Measurements from ENCODE around the gene RAD51B.
"Not testable (repeated sequence)": the region's sequence is repeated elsewhere in the genome, so short reads cannot be mapped to it uniquely, and the experiment has no call there.

The RAD51B gene

GRCh38 chr14:68284834-68285233, 465.3 kb downstream of the RAD51B start:
- DNase-seq (ENCODE audit: low read depth, low spot score): no peak
- no peak overlapping the region for H3K4me3 ChIP-seq (ENCODE audit: low read length)

DNA sequence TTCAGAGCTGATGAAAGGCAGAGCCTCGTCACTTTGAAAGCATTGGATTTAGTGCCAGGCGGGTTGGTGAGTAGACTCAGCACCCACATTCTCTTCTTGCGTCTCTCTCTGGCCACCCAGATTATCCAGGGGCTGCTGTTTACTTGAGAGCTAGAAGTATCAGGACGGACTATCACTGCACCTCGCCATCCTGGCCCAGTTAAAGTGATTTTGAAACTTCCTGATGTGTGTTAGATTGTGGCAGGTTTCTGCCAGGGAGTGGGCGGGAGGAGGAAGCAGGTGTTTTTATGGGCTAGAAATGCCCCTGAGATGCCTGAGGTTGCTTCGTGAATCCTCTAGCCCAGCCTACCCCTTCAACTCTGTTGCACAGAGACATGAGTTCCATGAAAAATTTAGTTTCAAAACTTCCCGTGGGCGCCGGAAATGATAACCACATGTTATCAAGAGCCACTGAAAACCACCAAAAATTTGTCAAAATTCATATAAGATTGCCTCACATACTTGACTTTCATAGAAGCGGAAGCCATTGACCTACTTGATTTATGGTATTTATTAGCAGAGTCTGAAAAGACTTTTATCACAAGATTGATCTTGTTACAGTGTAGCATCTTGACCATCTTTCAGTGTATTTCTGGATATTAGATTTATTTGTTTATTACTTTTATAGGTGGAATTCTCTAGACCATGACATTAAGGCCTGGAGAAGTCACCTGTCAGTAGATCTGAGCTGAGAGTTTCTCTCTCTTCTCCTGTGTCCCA, 466.0 kb downstream of the RAD51B start:
- no peak overlapping the region for H3K4me3 ChIP-seq (ENCODE audit: low read length)

DNA sequence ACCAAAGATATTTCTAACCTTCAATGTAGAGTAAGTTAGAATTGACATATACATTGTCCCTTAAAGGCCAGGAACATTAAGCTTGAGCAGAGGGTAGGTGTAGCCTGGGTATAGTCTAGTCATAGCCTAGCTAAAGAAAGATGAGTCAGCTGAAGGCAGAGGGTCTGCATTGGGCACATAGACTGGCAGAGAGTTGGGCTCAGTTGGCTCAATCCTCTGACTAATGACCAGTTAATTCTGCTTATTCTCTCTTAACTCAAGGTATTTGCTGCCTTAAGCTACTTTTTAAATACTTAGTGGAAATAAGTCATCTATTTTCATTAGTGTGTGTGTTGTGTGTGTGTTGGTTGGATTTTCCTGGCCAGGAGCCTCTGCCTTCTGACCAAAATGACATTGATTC, 467.1 kb downstream of the RAD51B start:
- DNase-seq (ENCODE audit: low read depth, low spot score): no peak
- no peak overlapping the region for H3K4me3 ChIP-seq (ENCODE audit: low read length)

More for the DNA sequence above, 466.0 kb downstream of the RAD51B start:
- DNase-seq (ENCODE audit: low read depth, low spot score): peak; percentile 65

DNA sequence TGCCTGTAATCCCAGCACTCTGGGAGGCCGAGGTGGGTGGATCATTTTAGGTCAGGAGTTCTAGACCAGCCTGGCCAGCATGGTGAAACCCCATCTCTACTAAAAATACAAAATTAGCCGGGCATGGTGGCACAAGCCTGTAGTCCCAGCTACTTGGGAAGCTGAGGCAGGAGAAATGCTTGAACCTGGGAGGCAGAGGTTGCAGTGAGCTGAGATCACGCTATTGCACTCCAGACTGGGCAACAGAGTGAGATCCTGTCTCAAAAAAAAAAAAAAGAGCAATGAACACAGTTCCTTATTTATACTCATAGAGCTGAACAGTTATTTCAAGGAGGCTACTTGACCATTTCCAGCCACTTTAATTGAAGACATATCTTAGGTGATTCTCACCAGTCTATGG, 469.9 kb downstream of the RAD51B start:
- not testable (repeated sequence) for DNase-seq (ENCODE audit: low read depth, low spot score); H3K4me3 ChIP-seq (ENCODE audit: low read length)

DNA sequence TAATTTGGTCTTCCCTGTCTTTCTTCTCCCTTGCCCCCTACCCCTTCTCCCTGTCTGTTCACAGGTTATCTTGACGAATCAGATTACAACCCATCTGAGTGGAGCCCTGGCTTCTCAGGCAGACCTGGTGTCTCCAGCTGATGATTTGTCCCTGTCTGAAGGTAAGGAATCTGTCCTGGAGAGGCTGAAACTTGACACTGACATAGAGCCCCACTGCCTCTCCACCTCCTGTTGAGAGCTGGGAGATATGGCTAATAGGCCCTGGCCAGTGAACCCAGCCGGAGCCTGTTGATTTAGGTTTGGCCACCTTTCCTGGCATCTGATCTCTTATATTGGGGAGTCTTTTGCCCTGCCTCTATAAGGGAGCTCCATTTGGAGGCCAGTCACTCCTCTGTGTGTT, 472.2 kb downstream of the RAD51B start:
- DNase-seq (ENCODE audit: low read depth, low spot score): no peak
- no peak overlapping the region for H3K4me3 ChIP-seq (ENCODE audit: low read length)

DNA sequence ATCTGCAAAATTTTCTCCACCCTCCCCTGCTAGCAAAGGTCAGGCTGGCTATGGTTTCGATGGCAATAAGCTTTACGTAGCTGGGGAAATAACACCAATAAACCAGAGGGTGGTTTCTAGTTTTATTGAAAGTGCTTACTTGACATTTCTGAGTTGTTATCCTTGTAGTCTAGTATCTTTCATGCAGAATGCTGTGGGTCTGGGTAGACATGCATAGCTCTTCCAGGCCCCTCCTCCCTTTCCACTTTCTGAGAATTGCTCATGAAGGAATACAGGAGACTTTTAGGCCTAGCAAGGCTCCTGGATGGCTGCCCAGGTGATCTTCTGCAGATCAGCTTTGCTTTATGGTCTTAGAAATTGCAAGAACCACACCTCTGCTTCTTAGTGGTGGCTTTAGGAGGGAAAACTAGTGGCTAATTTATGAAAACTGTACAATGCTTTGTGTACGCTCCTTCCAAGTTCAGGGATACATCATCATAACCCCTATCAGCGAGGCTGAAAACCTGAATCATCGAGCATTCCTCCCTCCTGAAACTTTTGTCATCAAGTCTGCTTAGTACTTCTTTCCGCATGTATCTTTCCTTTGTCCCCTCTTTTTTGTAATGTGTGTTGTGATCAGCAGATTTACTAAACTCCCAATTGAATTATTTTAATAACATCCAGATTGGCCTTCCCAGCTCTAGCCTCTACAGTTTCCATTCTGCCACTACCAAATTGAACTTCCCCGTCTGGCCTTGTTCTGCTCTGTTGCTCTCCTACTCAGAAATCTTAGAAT, 473.0 kb downstream of the RAD51B start:
- no peak overlapping the region for H3K4me3 ChIP-seq (ENCODE audit: low read length)
- DNase-seq (ENCODE audit: low read depth, low spot score): no peak

DNA sequence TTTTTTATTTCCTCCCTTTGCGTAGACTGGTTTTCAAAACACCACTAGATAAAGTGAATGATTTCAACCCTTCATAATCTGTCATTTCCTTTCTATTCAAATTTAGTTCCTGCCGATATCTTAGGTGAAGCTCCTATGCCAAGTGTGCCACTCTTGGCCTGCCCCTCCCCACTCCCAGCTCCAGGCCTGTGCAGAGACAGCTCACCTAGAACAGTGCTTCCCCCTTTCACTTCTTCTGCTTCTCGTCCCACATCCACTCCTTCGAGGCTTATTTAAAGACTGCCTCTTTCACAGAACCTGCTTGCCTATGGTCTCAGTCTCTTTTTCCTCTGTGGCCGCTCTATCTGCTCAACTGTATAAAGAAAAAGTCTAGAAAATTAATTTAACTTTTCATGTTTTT, 473.8 kb downstream of the RAD51B start:
- H3K4me3 ChIP-seq (ENCODE audit: low read length): no peak overlapping the region
- DNase-seq (ENCODE audit: low read depth, low spot score): no peak

DNA sequence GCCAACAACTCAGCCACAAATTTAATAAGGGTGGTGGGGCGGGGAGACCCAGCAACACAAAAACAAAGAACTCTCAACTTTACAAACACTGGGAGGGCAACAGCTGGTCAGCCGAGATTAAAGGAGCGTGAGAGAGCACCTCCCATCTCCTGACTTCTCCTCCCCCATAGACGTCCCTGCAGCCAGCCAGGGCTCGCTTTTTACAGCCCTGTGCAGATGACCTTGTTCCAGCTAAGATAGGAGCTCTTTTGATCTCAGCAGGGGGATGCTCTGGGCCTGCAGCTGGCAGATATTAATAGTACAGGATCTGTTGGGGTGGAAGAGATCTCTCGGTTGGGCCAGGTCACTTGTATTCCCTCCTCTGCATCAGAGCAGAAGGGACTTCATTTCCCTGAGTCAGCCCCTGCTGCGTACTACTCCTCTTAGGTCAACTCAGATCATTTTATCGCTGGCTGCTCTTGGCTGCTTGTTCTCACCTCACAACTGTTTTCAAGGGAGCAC, 475.8 kb downstream of the RAD51B start:
- DNase-seq (ENCODE audit: low read depth, low spot score): no peak
- no peak overlapping the region for H3K4me3 ChIP-seq (ENCODE audit: low read length)

DNA sequence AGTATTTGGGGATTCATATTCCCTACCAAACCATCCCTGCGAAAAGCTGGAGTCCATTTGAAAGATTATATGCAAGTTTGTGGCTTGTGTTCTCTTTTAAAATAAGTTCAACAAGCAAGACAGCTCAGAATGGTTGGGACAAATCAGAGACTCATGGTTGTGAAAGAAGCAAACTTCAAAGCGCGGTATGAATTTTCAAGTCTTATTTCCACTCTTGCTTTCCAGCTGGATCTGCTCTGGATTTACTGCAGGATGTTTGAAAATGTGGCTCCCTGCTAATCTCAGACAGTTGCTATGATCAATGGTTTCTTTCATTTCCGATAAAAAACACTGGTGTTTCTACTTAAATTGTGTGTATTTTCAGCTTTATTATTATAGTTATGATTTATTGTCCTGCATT, 477.5 kb downstream of the RAD51B start:
- no peak overlapping the region for H3K4me3 ChIP-seq (ENCODE audit: low read length)
- DNase-seq (ENCODE audit: low read depth, low spot score): no peak

- H3K4me3 ChIP-seq (ENCODE audit: low read length): no peak overlapping the region
- DNase-seq (ENCODE audit: low read depth, low spot score): no peak
These were observed 478.4 kb downstream of the RAD51B start for GRCh38 chr14:68297876-68298468.

GRCh38 chr14:68300608-68301007, 481.0 kb downstream of the RAD51B start:
- DNase-seq (ENCODE audit: low read depth, low spot score): no peak
- no peak overlapping the region for H3K4me3 ChIP-seq (ENCODE audit: low read length)

DNA sequence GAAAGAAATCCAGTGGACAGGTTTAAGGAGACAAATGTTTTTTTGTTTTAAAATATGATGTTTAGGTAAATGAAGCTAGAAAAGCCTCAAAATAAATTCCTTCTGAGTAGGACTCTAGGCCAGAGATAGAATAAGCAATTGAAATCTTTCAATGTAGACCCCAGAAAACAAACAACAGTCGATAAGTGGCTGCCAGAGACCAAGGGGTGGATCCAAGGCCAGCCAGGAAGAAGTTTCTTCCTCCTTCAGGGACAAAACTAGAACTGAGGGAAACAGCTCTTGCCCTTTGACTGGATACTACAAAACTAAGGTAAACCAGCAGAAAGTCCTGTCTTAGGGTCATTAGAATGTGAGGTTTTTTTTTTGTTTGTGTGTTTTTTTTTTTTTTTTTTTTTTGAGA, 481.6 kb downstream of the RAD51B start:
- no peak for DNase-seq (ENCODE audit: low read depth, low spot score)
- H3K4me3 ChIP-seq (ENCODE audit: low read length): no peak overlapping the region

DNA sequence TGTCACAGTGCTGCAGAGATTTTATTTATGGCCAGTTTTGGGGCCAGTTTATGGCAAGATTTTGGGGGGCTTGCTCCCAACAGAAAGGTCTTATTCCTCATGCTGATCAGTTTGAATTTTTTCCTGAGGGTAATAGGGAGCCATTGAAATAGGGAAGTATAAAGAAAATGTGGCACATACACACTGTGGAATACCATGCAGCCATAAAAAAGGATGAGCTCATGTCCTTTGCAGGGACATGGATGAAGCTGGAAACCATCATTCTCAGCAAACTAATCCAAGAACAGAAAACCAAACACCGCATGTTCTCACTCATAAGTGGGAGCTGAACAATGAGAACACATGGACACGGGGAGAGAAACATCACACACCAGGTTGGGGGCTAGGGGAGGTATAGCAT, 483.4 kb downstream of the RAD51B start:
- DNase-seq (ENCODE audit: low read depth, low spot score): not testable (repeated sequence)

GRCh38 chr14:68305738-68306137, 486.2 kb downstream of the RAD51B start:
- DNase-seq (ENCODE audit: low read depth, low spot score): no peak
- no peak overlapping the region for H3K4me3 ChIP-seq (ENCODE audit: low read length)

More for the DNA sequence above, 483.4 kb downstream of the RAD51B start:
- H3K4me3 ChIP-seq (ENCODE audit: low read length): not testable (repeated sequence)

DNA sequence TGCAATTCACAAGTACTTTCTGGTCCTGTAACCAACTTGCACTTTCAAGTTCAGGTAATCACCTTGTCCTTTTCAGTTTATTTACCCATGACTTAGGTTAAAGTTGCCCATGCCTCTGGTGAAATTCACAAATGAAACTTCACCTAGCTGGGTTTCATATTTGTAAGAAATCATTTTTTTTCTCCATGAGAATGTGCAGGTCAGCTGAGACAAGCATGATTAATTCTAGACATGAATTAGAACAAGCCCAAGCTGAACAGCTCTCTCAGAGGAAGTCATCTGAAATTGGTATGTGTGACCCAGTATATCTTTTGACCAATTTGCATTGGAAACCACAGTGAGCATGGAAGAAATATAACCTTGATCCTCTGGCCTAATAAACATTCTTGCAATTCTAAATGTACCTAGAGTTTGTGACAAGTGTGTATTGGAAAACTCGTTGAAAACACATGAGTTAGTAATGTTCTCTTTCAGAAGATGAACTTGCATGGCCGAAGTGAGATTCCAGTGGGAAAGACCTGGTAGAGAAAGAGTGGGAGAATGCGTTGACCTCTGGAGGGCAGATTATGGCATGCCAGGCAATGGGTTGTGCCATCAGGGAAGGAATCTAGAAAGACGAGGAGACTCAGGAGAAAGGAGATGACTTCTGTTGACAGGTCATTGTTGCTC, 486.8 kb downstream of the RAD51B start:
- H3K4me3 ChIP-seq (ENCODE audit: low read length): no peak overlapping the region
- DNase-seq (ENCODE audit: low read depth, low spot score): no peak

DNA sequence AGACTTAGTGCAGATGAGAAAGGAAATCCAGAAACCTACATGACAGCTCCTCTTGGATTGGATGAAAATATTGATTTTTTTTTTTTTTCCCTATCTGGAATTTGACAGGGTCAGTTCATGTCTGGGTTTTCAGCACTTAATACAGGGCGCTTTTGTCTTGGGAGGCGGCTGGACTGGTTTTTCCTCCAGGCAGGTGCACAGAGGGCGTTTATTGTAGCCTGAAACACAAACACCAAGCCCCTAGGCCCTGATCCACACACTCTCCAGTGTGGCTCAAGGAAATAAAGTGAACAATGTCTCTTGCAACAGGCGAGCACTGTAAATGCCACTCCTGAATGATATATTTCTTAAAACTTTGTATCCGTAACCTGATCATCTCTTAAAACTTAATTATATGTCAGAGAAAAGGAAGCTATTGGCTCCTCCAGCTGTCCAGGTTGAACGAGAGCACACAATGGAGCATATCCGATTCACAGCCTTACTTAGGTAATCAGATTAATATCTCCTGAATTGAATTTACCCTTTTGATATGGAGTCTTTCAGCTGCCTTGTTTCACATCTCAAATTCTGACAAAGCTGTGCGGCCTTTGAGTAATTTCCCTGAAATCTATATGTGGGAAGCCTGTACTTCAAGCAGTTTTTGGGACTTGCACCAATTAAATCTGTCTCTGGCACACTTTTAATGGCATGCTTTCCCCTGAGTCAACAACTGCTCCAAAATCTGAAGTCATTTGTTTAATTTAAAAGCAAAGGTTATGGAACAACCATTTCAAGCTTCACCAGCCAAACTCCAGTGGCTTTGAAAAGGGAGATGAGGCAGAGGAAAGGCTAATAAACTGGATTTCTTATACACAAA, 487.6 kb downstream of the RAD51B start:
- no peak overlapping the region for H3K4me3 ChIP-seq (ENCODE audit: low read length)
- no peak for DNase-seq (ENCODE audit: low read depth, low spot score)

DNA sequence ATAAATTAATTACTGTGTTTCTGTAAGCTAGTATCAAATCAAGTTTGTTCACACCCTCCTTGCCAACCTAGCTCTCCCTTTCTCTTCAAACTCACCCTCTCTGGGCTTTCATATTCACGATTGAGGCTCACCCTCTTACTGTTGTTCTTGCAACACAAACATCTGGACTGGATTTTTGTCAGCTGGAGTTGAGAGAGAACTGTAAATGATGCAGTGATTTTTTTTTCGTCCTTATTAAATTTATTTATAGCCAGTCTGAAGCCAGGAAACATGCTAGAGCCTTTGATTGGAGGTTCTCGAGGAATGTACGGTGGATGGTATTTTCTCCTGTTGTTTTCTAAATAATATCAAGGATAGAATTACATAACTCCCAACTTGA, 488.2 kb downstream of the RAD51B start:
- H3K4me3 ChIP-seq (ENCODE audit: low read length): no peak overlapping the region
- DNase-seq (ENCODE audit: low read depth, low spot score): no peak

GRCh38 chr14:68308726-68309520, 489.3 kb downstream of the RAD51B start:
- DNase-seq (ENCODE audit: low read depth, low spot score): no peak

More at GRCh38 chr14:68308726-68309520, 489.3 kb downstream of the RAD51B start:
- H3K4me3 ChIP-seq (ENCODE audit: low read length): no peak overlapping the region

All from Jurkat, Clone E6-1 (cell line).